ENCODE results near the gene PTCSC3.

PTCSC3 gene

DNA sequence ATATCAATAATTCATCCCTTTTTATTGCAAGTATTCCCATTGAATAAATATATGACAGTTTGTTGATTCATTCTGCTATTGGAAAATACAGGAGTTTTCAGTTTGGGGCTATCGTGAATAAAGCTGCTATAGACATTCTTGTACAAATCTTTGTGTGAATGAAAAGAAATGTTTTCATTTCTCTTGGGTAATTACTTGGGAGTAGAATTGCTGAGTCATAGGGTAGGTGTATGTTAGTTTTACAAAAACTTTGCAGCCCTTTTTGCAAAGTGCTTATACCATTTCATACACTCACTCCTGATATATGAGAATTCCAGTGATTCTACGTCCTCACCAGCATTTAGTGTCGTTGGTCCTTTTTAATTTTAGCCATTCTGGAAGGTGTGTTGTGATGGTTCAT, 6.9 kb upstream of the PTCSC3 start:
- in situ Hi-C loops (cut with HindIII; ENCODE audit: low sequenced_read_pairs): no loop called here
- H3K4me3 ChIP-seq (ENCODE audit: low read depth, low read length): no peak overlapping the region

GRCh38 chr14:36181417-36181816, 4.9 kb upstream of the PTCSC3 start:
- H3K4me3 ChIP-seq (ENCODE audit: low read depth, low read length): no peak overlapping the region
- DNase-seq (ENCODE audit: low read depth, low spot score): no peak
- in situ Hi-C loops (cut with HindIII; ENCODE audit: low sequenced_read_pairs): no loop called here
- no peak for TF ChIP-seq CTCF (IDR thresholded peaks at IDR 0.05; ENCODE audit: low read depth, low read length)

More for the DNA sequence above, 6.9 kb upstream of the PTCSC3 start:
- TF ChIP-seq CTCF (IDR thresholded peaks at IDR 0.05; ENCODE audit: low read depth, low read length): no peak
- DNase-seq (ENCODE audit: low read depth, low spot score): no peak

GRCh38 chr14:36177489-36177888, 967 bp upstream of the PTCSC3 start:
- no peak for TF ChIP-seq CTCF (IDR thresholded peaks at IDR 0.05; ENCODE audit: low read depth, low read length)
- DNase-seq (ENCODE audit: low read depth, low spot score): no peak
- H3K4me3 ChIP-seq (ENCODE audit: low read depth, low read length): no peak overlapping the region
- in situ Hi-C loops (cut with HindIII; ENCODE audit: low sequenced_read_pairs): no loop called here

- DNase-seq (ENCODE audit: low read depth, low spot score): no peak
- no peak overlapping the region for H3K4me3 ChIP-seq (ENCODE audit: low read depth, low read length)
- in situ Hi-C loops (cut with HindIII; ENCODE audit: low sequenced_read_pairs): no loop called here
- TF ChIP-seq CTCF (IDR thresholded peaks at IDR 0.05; ENCODE audit: low read depth, low read length): no peak
Observed at GRCh38 chr14:36174767-36175424, 1.6 kb downstream of the PTCSC3 start.

DNA sequence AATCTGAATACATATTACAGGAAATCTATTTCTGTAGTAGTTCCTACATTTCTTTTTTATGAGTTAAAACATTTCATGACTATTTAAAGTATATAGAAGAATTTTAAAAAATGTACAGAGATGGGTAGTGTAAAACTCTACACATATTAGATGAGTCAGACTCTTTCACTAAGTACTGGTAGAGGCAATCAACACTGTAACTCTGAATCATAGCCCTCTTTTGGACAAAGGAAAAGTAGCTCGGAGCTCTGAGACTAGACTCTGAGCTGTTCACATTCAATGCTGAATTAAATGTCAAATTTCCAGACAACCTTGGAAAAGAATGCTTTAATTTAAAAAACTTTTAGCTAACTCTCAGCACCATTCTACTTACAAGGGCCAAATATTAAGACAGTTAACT, 3.4 kb downstream of the PTCSC3 start:
- no peak for TF ChIP-seq CTCF (IDR thresholded peaks at IDR 0.05; ENCODE audit: low read depth, low read length)
- in situ Hi-C loops (cut with HindIII; ENCODE audit: low sequenced_read_pairs): no loop called here
- no peak overlapping the region for H3K4me3 ChIP-seq (ENCODE audit: low read depth, low read length)
- DNase-seq (ENCODE audit: low read depth, low spot score): no peak

DNA sequence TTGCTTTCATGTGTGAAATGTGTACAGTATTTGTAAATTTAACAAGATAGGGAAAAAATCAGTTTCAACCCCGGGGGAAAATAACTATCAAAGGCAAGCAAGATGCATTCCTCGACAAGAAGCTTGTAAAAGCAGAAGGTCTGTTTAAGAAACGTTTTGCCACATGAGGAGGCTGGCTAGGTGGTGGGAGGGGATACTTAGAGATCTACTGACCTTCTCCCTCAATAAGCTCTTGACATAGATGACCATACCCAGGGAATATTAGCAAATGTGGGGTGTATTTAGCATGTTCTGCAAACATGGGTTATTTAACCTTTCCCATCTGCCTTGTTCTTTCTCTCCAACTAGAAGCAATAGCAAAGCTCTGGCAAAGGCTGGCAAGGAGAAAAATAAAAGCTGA, 4.9 kb downstream of the PTCSC3 start:
- in situ Hi-C loops (cut with HindIII; ENCODE audit: low sequenced_read_pairs): no loop called here
- no peak overlapping the region for H3K4me3 ChIP-seq (ENCODE audit: low read depth, low read length)
- TF ChIP-seq CTCF (IDR thresholded peaks at IDR 0.05; ENCODE audit: low read depth, low read length): no peak
- no peak for DNase-seq (ENCODE audit: low read depth, low spot score)

Measured in astrocyte of the spinal cord (primary cell).